ENCODE measurements around the gene BRSK1. TPM values are rescaled to one million over a fixed set of nuclear protein-coding genes. Genes with fewer than 3 reads are reported as not detected.

BRSK1 gene
- polyA plus RNA-seq, 4 donors = 0.22 to 3.5 (median 2.7) TPM

- Histone ChIP-seq H3K27ac (ENCODE audit: low read depth in 1 of 3, low read length in 2 of 3) (no peak overlapping the region), H3K4me1 (ENCODE audit: control insufficient read depth in 3 of 3, insufficient read depth in 2 of 3, low read depth in 1 of 3, low read length in 2 of 3) (no peaks in the 10 kb centered on the region), H3K27me3 (ENCODE audit: control insufficient read depth in 3 of 3, insufficient read depth in 3 of 3, low read length in 3 of 3) (no peaks in the 10 kb centered on the region), H3K36me3 (ENCODE audit: control insufficient read depth in 3 of 3, insufficient read depth in 2 of 3, low read depth in 1 of 3, low read length in 3 of 3) (peaks cover 0 to 42% (median 0%) of the 10 kb centered on the region in 3 donors), H3K9me3 (ENCODE audit: control insufficient read depth in 2 of 2, insufficient read depth in 1 of 2, low read depth in 1 of 2, low read length in 1 of 2) (peaks cover 0 to 12% of the 10 kb centered on the region in 2 donors), H3K4me3 (ENCODE audit: low read depth in 1 of 3, low read length in 3 of 3) (no peak overlapping the region)
- FAIRE-seq = no peak
- no peak for DNase-seq
- WGBS, 3 donors = 87 to 93% (median 89%) methylated on average over 9 to 11 of the region's 11 CpGs
These were observed 24.5 kb downstream of the BRSK1 start for GRCh38 chr19:55308281-55308680.

GRCh38 chr19:55309448-55309847, 25.7 kb downstream of the BRSK1 start:
- FAIRE-seq = no peak
- Histone ChIP-seq H3K27ac (ENCODE audit: low read depth in 1 of 3, low read length in 2 of 3) (no peak overlapping the region), H3K27me3 (ENCODE audit: control insufficient read depth in 3 of 3, insufficient read depth in 3 of 3, low read length in 3 of 3) (no peaks in the 10 kb centered on the region), H3K4me1 (ENCODE audit: control insufficient read depth in 3 of 3, insufficient read depth in 2 of 3, low read depth in 1 of 3, low read length in 2 of 3) (no peaks in the 10 kb centered on the region), H3K9me3 (ENCODE audit: control insufficient read depth in 2 of 2, insufficient read depth in 1 of 2, low read depth in 1 of 2, low read length in 1 of 2) (peaks cover 0 to 12% of the 10 kb centered on the region in 2 donors), H3K4me3 (ENCODE audit: low read depth in 1 of 3, low read length in 3 of 3) (no peak overlapping the region), H3K36me3 (ENCODE audit: control insufficient read depth in 3 of 3, insufficient read depth in 2 of 3, low read depth in 1 of 3, low read length in 3 of 3) (peaks cover 0 to 52% (median 0%) of the 10 kb centered on the region in 3 donors)
- WGBS, 3 donors = 90 to 91% (median 91%) methylated on average over 5 of the region's 5 CpGs
- no peak for DNase-seq

DNA sequence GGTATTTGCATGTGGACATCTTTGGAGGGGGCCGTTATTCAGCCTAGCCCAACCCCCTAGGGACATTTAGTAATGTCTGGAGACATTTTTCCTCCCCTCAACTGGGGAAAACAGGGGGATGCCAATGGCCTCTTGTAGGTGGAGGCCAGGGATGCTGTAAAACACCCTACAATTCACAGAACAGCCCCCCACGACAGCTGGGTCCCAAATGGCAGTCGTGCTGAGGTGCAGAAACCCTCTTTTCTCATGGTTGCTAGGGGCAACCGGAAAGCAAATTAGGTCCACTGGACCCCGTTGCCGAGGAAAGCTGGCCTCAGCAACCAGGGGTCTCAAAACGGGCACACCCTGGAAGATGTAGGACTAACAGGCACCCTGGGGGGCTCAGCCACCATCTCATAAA, 26.7 kb downstream of the BRSK1 start:
- peaks cover 0 to 12% of the 10 kb centered on the region in 2 donors for H3K9me3 ChIP-seq (ENCODE audit: control insufficient read depth in 2 of 2, insufficient read depth in 1 of 2, low read depth in 1 of 2, low read length in 1 of 2)
- H3K4me3 ChIP-seq (ENCODE audit: low read depth in 1 of 3, low read length in 3 of 3) = no peak overlapping the region
- H3K4me1 ChIP-seq (ENCODE audit: control insufficient read depth in 3 of 3, insufficient read depth in 2 of 3, low read depth in 1 of 3, low read length in 2 of 3) = no peaks in the 10 kb centered on the region
- peaks cover 0 to 61% (median 0%) of the 10 kb centered on the region in 3 donors for H3K36me3 ChIP-seq (ENCODE audit: control insufficient read depth in 3 of 3, insufficient read depth in 2 of 3, low read depth in 1 of 3, low read length in 3 of 3)
- 74 to 78% (median 77%) methylated on average over 7 of the region's 7 CpGs for WGBS, 3 donors
- no peak for FAIRE-seq
- no peak for DNase-seq
- no peaks in the 10 kb centered on the region for H3K27me3 ChIP-seq (ENCODE audit: control insufficient read depth in 3 of 3, insufficient read depth in 3 of 3, low read length in 3 of 3)
- no peak overlapping the region for H3K27ac ChIP-seq (ENCODE audit: low read depth in 1 of 3, low read length in 2 of 3)

GRCh38 chr19:55311397-55311796, 27.6 kb downstream of the BRSK1 start:
- FAIRE-seq (no peak), DNase-seq (no peak)
- H3K4me1 ChIP-seq (ENCODE audit: control insufficient read depth in 3 of 3, insufficient read depth in 2 of 3, low read depth in 1 of 3, low read length in 2 of 3) = no peaks in the 10 kb centered on the region
- H3K36me3 ChIP-seq (ENCODE audit: control insufficient read depth in 3 of 3, insufficient read depth in 2 of 3, low read depth in 1 of 3, low read length in 3 of 3) = peaks cover 0 to 65% (median 4%) of the 10 kb centered on the region in 3 donors
- WGBS, 3 donors = 69 to 81% (median 74%) methylated on average over 9 of the region's 9 CpGs
- peaks cover 0 to 17% of the 10 kb centered on the region in 2 donors for H3K9me3 ChIP-seq (ENCODE audit: control insufficient read depth in 2 of 2, insufficient read depth in 1 of 2, low read depth in 1 of 2, low read length in 1 of 2)
- H3K4me3 ChIP-seq (ENCODE audit: low read depth in 1 of 3, low read length in 3 of 3) = no peak overlapping the region
- H3K27me3 ChIP-seq (ENCODE audit: control insufficient read depth in 3 of 3, insufficient read depth in 3 of 3, low read length in 3 of 3) = no peaks in the 10 kb centered on the region
- H3K27ac ChIP-seq (ENCODE audit: low read depth in 1 of 3, low read length in 2 of 3) = no peak overlapping the region

DNA sequence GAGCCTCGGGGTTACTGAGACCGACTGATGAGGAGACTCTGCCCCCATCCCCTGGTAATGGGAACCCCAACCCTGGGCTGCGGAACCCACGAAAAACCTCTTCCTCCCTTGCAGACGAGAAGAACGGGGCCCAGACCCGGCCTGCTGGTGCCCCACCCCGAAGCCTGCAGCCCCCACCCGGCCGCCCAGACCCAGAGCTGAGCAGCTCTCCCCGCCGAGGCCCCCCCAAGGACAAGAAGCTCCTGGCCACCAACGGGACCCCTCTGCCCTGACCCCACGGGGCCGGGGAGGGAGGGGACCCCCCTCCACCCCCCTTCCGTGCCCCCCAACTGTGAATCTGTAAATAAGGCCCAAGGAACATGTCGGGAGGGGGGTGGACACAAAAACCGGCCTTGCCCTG, 28.0 kb downstream of the BRSK1 start:
- DNase-seq (no peak), FAIRE-seq (no peak)
- Histone ChIP-seq H3K27me3 (ENCODE audit: control insufficient read depth in 3 of 3, insufficient read depth in 3 of 3, low read length in 3 of 3) (no peaks in the 10 kb centered on the region), H3K9me3 (ENCODE audit: control insufficient read depth in 2 of 2, insufficient read depth in 1 of 2, low read depth in 1 of 2, low read length in 1 of 2) (peaks cover 0 to 21% of the 10 kb centered on the region in 2 donors), H3K27ac (ENCODE audit: low read depth in 1 of 3, low read length in 2 of 3) (no peak overlapping the region), H3K4me3 (ENCODE audit: low read depth in 1 of 3, low read length in 3 of 3) (no peak overlapping the region), H3K36me3 (ENCODE audit: control insufficient read depth in 3 of 3, insufficient read depth in 2 of 3, low read depth in 1 of 3, low read length in 3 of 3) (peaks cover 0 to 69% (median 7%) of the 10 kb centered on the region in 3 donors), H3K4me1 (ENCODE audit: control insufficient read depth in 3 of 3, insufficient read depth in 2 of 3, low read depth in 1 of 3, low read length in 2 of 3) (no peaks in the 10 kb centered on the region)
- WGBS, 3 donors = 77 to 85% (median 82%) methylated on average over 12 to 18 of the region's 18 CpGs

GRCh38 chr19:55312621-55313512, 29.1 kb downstream of the BRSK1 start:
- H3K27me3 ChIP-seq (ENCODE audit: control insufficient read depth in 3 of 3, insufficient read depth in 3 of 3, low read length in 3 of 3) = no peaks in the 10 kb centered on the region
- FAIRE-seq (no peak), DNase-seq (no peak)
- no peak overlapping the region for H3K27ac ChIP-seq (ENCODE audit: low read depth in 1 of 3, low read length in 2 of 3)
- 82 to 88% (median 87%) methylated on average over 38 to 47 of the region's 47 CpGs for WGBS, 3 donors
- H3K36me3 ChIP-seq (ENCODE audit: control insufficient read depth in 3 of 3, insufficient read depth in 2 of 3, low read depth in 1 of 3, low read length in 3 of 3) = peaks cover 0 to 78% (median 7%) of the 10 kb centered on the region in 3 donors
- H3K4me3 ChIP-seq (ENCODE audit: low read depth in 1 of 3, low read length in 3 of 3) = no peak overlapping the region
- H3K4me1 ChIP-seq (ENCODE audit: control insufficient read depth in 3 of 3, insufficient read depth in 2 of 3, low read depth in 1 of 3, low read length in 2 of 3) = no peaks in the 10 kb centered on the region
- H3K9me3 ChIP-seq (ENCODE audit: control insufficient read depth in 2 of 2, insufficient read depth in 1 of 2, low read depth in 1 of 2, low read length in 1 of 2) = peaks cover 0 to 22% of the 10 kb centered on the region in 2 donors

DNA sequence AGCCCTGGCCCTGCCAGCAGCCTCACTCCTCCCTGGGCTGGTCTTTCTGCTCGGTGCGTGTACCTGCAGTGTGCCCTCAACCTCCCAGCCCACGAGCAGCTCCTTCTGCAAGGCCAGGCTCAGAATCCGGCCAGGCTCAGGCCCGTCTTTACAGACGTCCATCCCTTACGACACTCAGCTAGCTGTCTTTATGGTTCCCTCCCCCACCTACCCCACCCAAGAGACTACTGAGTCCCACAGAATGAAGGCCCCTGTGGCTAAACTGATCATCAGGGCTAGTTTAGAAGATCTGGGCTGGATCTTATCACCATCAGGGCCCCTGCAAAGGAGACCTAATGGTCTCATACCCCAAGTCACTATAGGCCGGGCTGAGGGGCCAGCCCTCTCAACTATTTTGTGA, 30.6 kb downstream of the BRSK1 start:
- no peak for DNase-seq
- FAIRE-seq = no peak
- Histone ChIP-seq H3K4me1 (ENCODE audit: control insufficient read depth in 3 of 3, insufficient read depth in 2 of 3, low read depth in 1 of 3, low read length in 2 of 3) (peaks cover 0 to under 1% (median 0%) of the 10 kb centered on the region in 3 donors), H3K27ac (ENCODE audit: low read depth in 1 of 3, low read length in 2 of 3) (no peak overlapping the region), H3K4me3 (ENCODE audit: low read depth in 1 of 3, low read length in 3 of 3) (no peak overlapping the region), H3K36me3 (ENCODE audit: control insufficient read depth in 3 of 3, insufficient read depth in 2 of 3, low read depth in 1 of 3, low read length in 3 of 3) (peaks cover 0 to 84% (median 7%) of the 10 kb centered on the region in 3 donors), H3K9me3 (ENCODE audit: control insufficient read depth in 2 of 2, insufficient read depth in 1 of 2, low read depth in 1 of 2, low read length in 1 of 2) (peaks cover 0 to 15% of the 10 kb centered on the region in 2 donors), H3K27me3 (ENCODE audit: control insufficient read depth in 3 of 3, insufficient read depth in 3 of 3, low read length in 3 of 3) (no peaks in the 10 kb centered on the region)
- WGBS, 3 donors = 86 to 95% (median 91%) methylated on average over 8 of the region's 8 CpGs

DNA sequence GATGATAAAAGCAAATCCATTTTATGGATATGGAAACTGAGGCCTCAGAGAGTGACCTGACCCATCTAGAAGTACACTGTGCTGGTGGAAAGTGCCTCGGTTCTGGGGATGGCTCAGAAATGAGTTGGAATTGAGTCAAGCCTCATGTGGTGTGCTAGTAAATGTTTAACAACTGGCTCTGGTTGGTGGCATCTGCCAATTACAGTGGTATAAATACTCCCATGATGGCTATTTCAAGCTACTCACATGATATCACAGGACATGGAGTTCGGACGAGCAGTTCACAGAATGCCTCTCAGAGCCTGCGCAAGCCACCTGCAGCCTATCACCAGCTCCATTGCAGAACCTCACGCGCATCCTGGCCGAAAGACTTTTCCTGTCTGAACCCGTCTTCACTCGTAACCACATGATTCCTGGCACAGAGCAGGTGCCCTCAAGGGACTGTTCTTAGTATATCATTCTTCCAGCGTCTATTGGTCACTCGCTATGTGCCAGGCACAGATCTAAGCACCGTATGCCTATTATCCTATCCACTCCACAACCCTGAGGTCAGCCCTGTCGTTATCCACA, 32.2 kb downstream of the BRSK1 start:
- no peak for FAIRE-seq
- WGBS, 3 donors = 87 to 93% (median 91%) methylated on average over 13 of the region's 13 CpGs

More for the DNA sequence above, 32.2 kb downstream of the BRSK1 start:
- Histone ChIP-seq H3K9me3 (ENCODE audit: control insufficient read depth in 2 of 2, insufficient read depth in 1 of 2, low read depth in 1 of 2, low read length in 1 of 2) (peaks cover 0 to 10% of the 10 kb centered on the region in 2 donors), H3K4me1 (ENCODE audit: control insufficient read depth in 3 of 3, insufficient read depth in 2 of 3, low read depth in 1 of 3, low read length in 2 of 3) (peaks cover 0 to 14% (median 0%) of the 10 kb centered on the region in 3 donors), H3K27ac (ENCODE audit: low read depth in 1 of 3, low read length in 2 of 3) (no peak overlapping the region), H3K4me3 (ENCODE audit: low read depth in 1 of 3, low read length in 3 of 3) (no peak overlapping the region), H3K36me3 (ENCODE audit: control insufficient read depth in 3 of 3, insufficient read depth in 2 of 3, low read depth in 1 of 3, low read length in 3 of 3) (peaks cover 0 to 90% (median 9%) of the 10 kb centered on the region in 3 donors), H3K27me3 (ENCODE audit: control insufficient read depth in 3 of 3, insufficient read depth in 3 of 3, low read length in 3 of 3) (peaks cover 0 to 3% (median 0%) of the 10 kb centered on the region in 3 donors)
- no peak for DNase-seq
